Measurements from ENCODE around the gene PDE4D.

GRCh38 chr5:59684388-59685190 is 208.9 kb downstream of the PDE4D start:
- no peak for TF ChIP-seq CTCF (IDR thresholded peaks at IDR 0.05; ENCODE audit: low read length)
- TF ChIP-seq EZH2 (optimal IDR thresholded peaks at IDR 0.05; ENCODE audit: low read depth, low read length), result no peak
- TF ChIP-seq EZH2phosphoT487 (IDR thresholded peaks at IDR 0.05; ENCODE audit: low read length), result no peak

All from MM.1S (cell line).